Transverse colon (tissue), 4 donors: ENCODE data around the gene HES7. TPM values are rescaled to one million over a fixed set of nuclear protein-coding genes. Genes with fewer than 3 reads are reported as not detected.
A peak's percentile ranks its signal among the peaks of the same experiment; 100 is the strongest.

Experiments
- DNase-seq: peaks from one replicate; pipeline ENCODE4 v3.0.0-alpha.2; 2019
- H3K27ac ChIP-seq, 4 donors: fragments of 200-600 bp; sonication (generic); 2 replicates each; pipeline ENCODE4 v1.5.1; 2016 to 2018; ENCODE audit warnings: inconsistent platforms in 4 of 4
- H3K27me3 ChIP-seq: fragments of 200-600 bp; sonication (generic); 2 replicates; pipeline ENCODE4 v1.5.1; 2017; ENCODE audit warnings: inconsistent platforms
- H3K36me3 ChIP-seq, 4 donors: fragments of 200-600 bp; sonication (generic); 2 replicates each; pipeline ENCODE4 v1.5.1; 2017 to 2019; ENCODE audit warnings: inconsistent platforms in 4 of 4
- H3K4me1 ChIP-seq, 4 donors: fragments of 200-600 bp; sonication (generic); 2 replicates each; pipeline ENCODE4 v1.5.1; 2017 to 2020; ENCODE audit warnings: inconsistent platforms in 4 of 4
- H3K4me3 ChIP-seq, 4 donors: fragments of 200-600 bp; sonication (generic); 1 replicate in 1 of 4; 2 replicates in 3 of 4; pipeline versions ENCODE4 v1.5.1 to v1.6.1; 2017 to 2019; ENCODE audit warnings: inconsistent platforms in 4 of 4
- H3K9me3 ChIP-seq, 2 donors: fragments of 200-600 bp; sonication (generic); 2 replicates each; pipeline ENCODE4 v1.5.1; 2017 to 2019; ENCODE audit warnings: inconsistent platforms in 2 of 2
- CTCF ChIP-seq, 5 experiments: fragments of 200-600 bp in 3 of 5; fragments of 450-650 bp in 2 of 5; sonication (generic) in 3 of 5; IDR thresholded peaks; 1 replicate in 2 of 5; 2 replicates in 3 of 5; pipeline ENCODE4 v1.5.1; 2016 to 2017; ENCODE audit warnings: antibody characterized with exemption in 5 of 5, inconsistent platforms in 3 of 5, mild to moderate bottlenecking in 2 of 5, moderate library complexity in 1 of 5
- EP300 ChIP-seq: sonication (generic); formaldehyde crosslinking; IDR thresholded peaks from one replicate; pipeline ENCODE4 v1.6.1; 2017; ENCODE audit warnings: antibody characterized with exemption, low read depth
- POLR2A ChIP-seq: fragments of 450-650 bp; IDR thresholded peaks from one replicate; pipeline ENCODE4 v1.6.1; 2016; ENCODE audit warnings: antibody characterized with exemption, mild to moderate bottlenecking, moderate library complexity
- POLR2AphosphoS5 ChIP-seq, 3 donors: sonication (generic); formaldehyde crosslinking; IDR thresholded peaks; one replicate each; pipeline ENCODE4 v1.6.1; 2016; ENCODE audit warnings: antibody characterized with exemption in 3 of 3
- WGBS, 2 donors: methylation state at CpG; one replicate each; pipeline ENCODE4 v1.1.5; 2018; ENCODE audit warnings: low coverage in 1 of 2; 5-methylcytosine and 5-hydroxymethylcytosine counted together
- in situ Hi-C, 4 donors: fragments of 200-750 bp; cut with MboI; loops; one replicate each; pipeline versions ENCODE4 v1.15.0 to v1.15.1; 2017; ENCODE audit warnings: low sequenced_read_pairs in 3 of 4, low pct_ligation_motif_present in 1 of 4, low pct_unique_long_range_greater_than_20kb in 1 of 4
- intact Hi-C: fragments of 100-400 bp; cut with DNase I; formaldehyde crosslinking; loops from one replicate; pipeline ENCODE4 v1.15.1; 2023; ENCODE audit warnings: low total_unique reads
- total RNA-seq, 4 donors: library from RNA; depleted of rRNA; stranded (reverse); fragments of >200 nt; gene quantifications; one replicate each; pipeline ENCODE4 v1.1.0, GENCODE V29; 2016

Gene HES7
- total RNA-seq, 4 donors from 2014 or later = not detected

- H3K4me1 ChIP-seq = peaks cover 7 to 27% (median 19%) of the 10 kb centered on the region in 4 donors
- WGBS, 2 donors = 97% methylated on average over 22 of the region's 23 CpGs; no CpG with 5 or more reads in 1 of the 2 donors
Observed at GRCh38 chr17:8142158-8142886, 18.4 kb upstream of the HES7 start.

GRCh38 chr17:8141741-8142140, 17.8 kb upstream of the HES7 start:
- peak overlapping the region; percentile 4 to 93 (median 20) for H3K27ac ChIP-seq
- H3K4me3 ChIP-seq = no peak overlapping the region
- TF ChIP-seq POLR2A = no peak
- TF ChIP-seq POLR2AphosphoS5 (IDR thresholded peaks at IDR 0.05) = peak in 1 of 3 donors; percentile 16
- intact Hi-C loops = no loop called here
- H3K36me3 ChIP-seq = peaks cover 0 to 70% (median 36%) of the 10 kb centered on the region in 4 donors
- H3K9me3 ChIP-seq = no peaks in the 10 kb centered on the region
- 81 to 90% methylated on average over 2 to 11 of the region's 11 CpGs for WGBS, 2 donors
- H3K27me3 ChIP-seq = no peaks in the 10 kb centered on the region
- DNase-seq = no peak
- peaks cover 7 to 27% (median 19%) of the 10 kb centered on the region in 4 donors for H3K4me1 ChIP-seq
- in situ Hi-C loops = loop anchor here in 1 of 4 donors (25.0 kb wide), 1 partner anchor 904 kb away; the partner anchor contains the start of genes DVL2, GABARAP and PHF23

More at GRCh38 chr17:8142158-8142886, 18.4 kb upstream of the HES7 start:
- Histone ChIP-seq H3K4me3 (no peak overlapping the region), H3K27ac (peak overlapping the region; percentile 4 to 93 (median 20)), H3K36me3 (peaks cover 0 to 76% (median 39%) of the 10 kb centered on the region in 4 donors), H3K27me3 (no peaks in the 10 kb centered on the region), H3K9me3 (no peaks in the 10 kb centered on the region)
- no peak for DNase-seq
- intact Hi-C loops (no loop called here), in situ Hi-C loops (loop anchor here in 1 of 4 donors (25.0 kb wide), 1 partner anchor 905 kb away; the partner anchor contains the start of genes DVL2, GABARAP and PHF23)
- TF ChIP-seq CTCF (IDR thresholded peaks at IDR 0.05) (no peak), POLR2AphosphoS5 (IDR thresholded peaks at IDR 0.05) (no peak), POLR2A (no peak), EP300 (no peak)

GRCh38 chr17:8141045-8141444, 17.1 kb upstream of the HES7 start:
- Histone ChIP-seq H3K4me3 (no peak overlapping the region), H3K4me1 (peaks cover 7 to 27% (median 19%) of the 10 kb centered on the region in 4 donors), H3K9me3 (no peaks in the 10 kb centered on the region), H3K36me3 (peaks cover 0 to 64% (median 33%) of the 10 kb centered on the region in 4 donors), H3K27me3 (no peaks in the 10 kb centered on the region), H3K27ac (peak overlapping the region in 3 of 4 donors; percentile 89 to 93 (median 92))
- WGBS, 2 donors = 92% methylated on average over 7 of the region's 7 CpGs; no CpG with 5 or more reads in 1 of the 2 donors
- in situ Hi-C loops = loop anchor here in 1 of 4 donors (25.0 kb wide), 1 partner anchor 904 kb away; the partner anchor contains the start of genes DVL2, GABARAP and PHF23
- DNase-seq = no peak
- TF ChIP-seq POLR2AphosphoS5 (IDR thresholded peaks at IDR 0.05) (peak in 1 of 3 donors; percentile 5), EP300 (no peak)
- intact Hi-C loops = no loop called here

GRCh38 chr17:8140065-8141029, 16.4 kb upstream of the HES7 start:
- Histone ChIP-seq H3K36me3 (peaks cover 0 to 57% (median 27%) of the 10 kb centered on the region in 4 donors), H3K27ac (peak overlapping the region; percentile 86 to 93 (median 90)), H3K4me3 (no peak overlapping the region), H3K27me3 (no peaks in the 10 kb centered on the region), H3K4me1 (peaks cover 7 to 27% (median 19%) of the 10 kb centered on the region in 4 donors), H3K9me3 (no peaks in the 10 kb centered on the region)
- intact Hi-C loops (no loop called here), in situ Hi-C loops (loop anchor here in 1 of 4 donors (25.0 kb wide), 1 partner anchor 903 kb away; the partner anchor contains the start of genes DVL2, GABARAP and PHF23)
- WGBS, 2 donors = 88 to 89% methylated on average over 4 to 18 of the region's 18 CpGs
- DNase-seq = no peak
- no peak for TF ChIP-seq EP300
- peak in 1 of 3 donors; percentile 6 for TF ChIP-seq POLR2AphosphoS5 (IDR thresholded peaks at IDR 0.05)
- no peak for TF ChIP-seq POLR2A
- no peak for TF ChIP-seq CTCF (IDR thresholded peaks at IDR 0.05)
